ENCODE results near the gene GPR152. TPM values are rescaled to one million over a fixed set of nuclear protein-coding genes. Genes with fewer than 3 reads are reported as not detected.
"Not testable (repeated sequence)": the region's sequence is repeated elsewhere in the genome, so short reads cannot be mapped to it uniquely, and the experiment has no call there.

The GPR152 gene
- polyA plus RNA-seq, 2 donors = not detected

GRCh38 chr11:67489885-67490726 is 37.6 kb upstream of the GPR152 start:
- H3K36me3 ChIP-seq (ENCODE audit: control insufficient read depth in 2 of 2, insufficient read depth in 2 of 2, low read length in 1 of 2) = peaks cover 0 to 52% of the 10 kb centered on the region in 2 donors

DNA sequence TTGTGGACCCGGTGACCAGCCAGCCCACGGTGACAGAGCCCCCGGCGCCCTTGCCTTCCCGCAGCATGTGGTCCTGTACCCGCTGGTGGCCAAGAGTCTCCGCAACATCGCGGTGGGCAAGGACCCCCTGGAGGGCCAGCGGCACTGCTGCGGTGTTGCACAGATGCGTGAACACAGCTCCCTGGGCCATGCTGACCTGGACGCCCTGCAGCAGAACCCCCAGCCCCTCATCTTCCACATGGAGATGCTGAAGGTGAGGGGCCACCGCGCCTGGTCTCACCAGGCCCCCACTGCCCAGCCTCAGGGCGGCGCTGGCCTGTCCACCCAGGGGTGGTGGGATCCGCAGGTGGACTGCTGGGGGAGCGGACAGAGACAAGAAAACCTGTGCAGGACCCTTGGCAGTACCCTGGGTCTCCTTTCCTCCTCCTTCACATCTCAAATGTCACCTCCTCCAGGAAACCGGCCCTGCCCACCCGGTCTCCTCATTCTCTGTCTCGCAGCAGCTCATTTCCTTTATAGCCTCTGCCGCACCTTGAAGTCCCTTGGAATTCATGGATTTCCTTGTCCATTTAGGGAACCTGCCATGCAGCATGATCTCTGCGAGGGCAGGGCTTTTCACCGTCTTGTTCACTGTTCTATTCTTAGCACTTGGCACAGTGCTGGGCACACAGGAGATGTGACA is 36.8 kb upstream of the GPR152 start:
- WGBS, 2 donors = 85 to 86% methylated on average over 25 of the region's 25 CpGs
- H3K9me3 ChIP-seq (ENCODE audit: control insufficient read depth in 2 of 2, insufficient read depth in 1 of 2, low read depth in 1 of 2, low read length in 1 of 2) = no peaks in the 10 kb centered on the region
- peaks cover 0 to 10% of the 10 kb centered on the region in 2 donors for H3K4me1 ChIP-seq (ENCODE audit: control insufficient read depth in 2 of 2, insufficient read depth in 2 of 2, low read length in 1 of 2)
- H3K27me3 ChIP-seq (ENCODE audit: control insufficient read depth in 1 of 2, insufficient read depth in 2 of 2, low read length in 2 of 2) = no peaks in the 10 kb centered on the region
- no peak overlapping the region for H3K27ac ChIP-seq (ENCODE audit: low read depth in 2 of 2, low read length in 1 of 2)
- peaks cover 0 to 48% of the 10 kb centered on the region in 2 donors for H3K36me3 ChIP-seq (ENCODE audit: control insufficient read depth in 2 of 2, insufficient read depth in 2 of 2, low read length in 1 of 2)
- no peak overlapping the region for H3K4me3 ChIP-seq (ENCODE audit: low read depth in 1 of 2, low read length in 2 of 2)

More at GRCh38 chr11:67489885-67490726, 37.6 kb upstream of the GPR152 start:
- no peaks in the 10 kb centered on the region for H3K27me3 ChIP-seq (ENCODE audit: control insufficient read depth in 1 of 2, insufficient read depth in 2 of 2, low read length in 2 of 2)
- WGBS, 2 donors = 78 to 84% methylated on average over 21 to 23 of the region's 23 CpGs
- H3K4me1 ChIP-seq (ENCODE audit: control insufficient read depth in 2 of 2, insufficient read depth in 2 of 2, low read length in 1 of 2) = peaks cover 0 to 4% of the 10 kb centered on the region in 2 donors
- H3K9me3 ChIP-seq (ENCODE audit: control insufficient read depth in 2 of 2, insufficient read depth in 1 of 2, low read depth in 1 of 2, low read length in 1 of 2) = no peaks in the 10 kb centered on the region
- no peak overlapping the region for H3K4me3 ChIP-seq (ENCODE audit: low read depth in 1 of 2, low read length in 2 of 2)
- no peak overlapping the region for H3K27ac ChIP-seq (ENCODE audit: low read depth in 2 of 2, low read length in 1 of 2)

- 83% methylated on average over 18 to 20 of the region's 20 CpGs for WGBS, 2 donors
- Histone ChIP-seq H3K27ac (ENCODE audit: low read depth in 2 of 2, low read length in 1 of 2) (no peak overlapping the region), H3K4me1 (ENCODE audit: control insufficient read depth in 2 of 2, insufficient read depth in 2 of 2, low read length in 1 of 2) (peaks cover 4 to 19% of the 10 kb centered on the region in 2 donors), H3K36me3 (ENCODE audit: control insufficient read depth in 2 of 2, insufficient read depth in 2 of 2, low read length in 1 of 2) (peaks cover 0 to 27% of the 10 kb centered on the region in 2 donors), H3K27me3 (ENCODE audit: control insufficient read depth in 1 of 2, insufficient read depth in 2 of 2, low read length in 2 of 2) (no peaks in the 10 kb centered on the region), H3K9me3 (ENCODE audit: control insufficient read depth in 2 of 2, insufficient read depth in 1 of 2, low read depth in 1 of 2, low read length in 1 of 2) (no peaks in the 10 kb centered on the region), H3K4me3 (ENCODE audit: low read depth in 1 of 2, low read length in 2 of 2) (no peak overlapping the region)
Observed at GRCh38 chr11:67486481-67487195, 34.1 kb upstream of the GPR152 start.

- H3K9me3 ChIP-seq (ENCODE audit: control insufficient read depth in 2 of 2, insufficient read depth in 1 of 2, low read depth in 1 of 2, low read length in 1 of 2); H3K27ac ChIP-seq (ENCODE audit: low read depth in 2 of 2, low read length in 1 of 2); H3K27me3 ChIP-seq (ENCODE audit: control insufficient read depth in 1 of 2, insufficient read depth in 2 of 2, low read length in 2 of 2); H3K4me3 ChIP-seq (ENCODE audit: low read depth in 1 of 2, low read length in 2 of 2): not testable (repeated sequence)
- Histone ChIP-seq H3K4me1 (ENCODE audit: control insufficient read depth in 2 of 2, insufficient read depth in 2 of 2, low read length in 1 of 2) (peaks cover 4 to 19% of the 10 kb centered on the region in 2 donors), H3K36me3 (ENCODE audit: control insufficient read depth in 2 of 2, insufficient read depth in 2 of 2, low read length in 1 of 2) (peaks cover 0 to 19% of the 10 kb centered on the region in 2 donors)
- whole genome bisulfite sequencing, 2 donors = 65 to 75% methylated on average over 7 of the region's 7 CpGs
Observed at GRCh38 chr11:67485873-67486361, 33.4 kb upstream of the GPR152 start.

- Histone ChIP-seq H3K9me3 (ENCODE audit: control insufficient read depth in 2 of 2, insufficient read depth in 1 of 2, low read depth in 1 of 2, low read length in 1 of 2) (no peaks in the 10 kb centered on the region), H3K36me3 (ENCODE audit: control insufficient read depth in 2 of 2, insufficient read depth in 2 of 2, low read length in 1 of 2) (peaks cover 0 to 9% of the 10 kb centered on the region in 2 donors), H3K27me3 (ENCODE audit: control insufficient read depth in 1 of 2, insufficient read depth in 2 of 2, low read length in 2 of 2) (no peaks in the 10 kb centered on the region), H3K4me1 (ENCODE audit: control insufficient read depth in 2 of 2, insufficient read depth in 2 of 2, low read length in 1 of 2) (peaks cover 4 to 19% of the 10 kb centered on the region in 2 donors), H3K27ac (ENCODE audit: low read depth in 2 of 2, low read length in 1 of 2) (peak overlapping the region; percentile 27 to 50), H3K4me3 (ENCODE audit: low read depth in 1 of 2, low read length in 2 of 2) (no peak overlapping the region)
- WGBS, 2 donors = 63 to 72% methylated on average over 11 of the region's 11 CpGs
Observed at GRCh38 chr11:67484847-67485311, 32.4 kb upstream of the GPR152 start.

- 72 to 78% methylated on average over 16 of the region's 16 CpGs for WGBS, 2 donors
- Histone ChIP-seq H3K9me3 (ENCODE audit: control insufficient read depth in 2 of 2, insufficient read depth in 1 of 2, low read depth in 1 of 2, low read length in 1 of 2) (no peaks in the 10 kb centered on the region), H3K36me3 (ENCODE audit: control insufficient read depth in 2 of 2, insufficient read depth in 2 of 2, low read length in 1 of 2) (peaks cover 0 to 1% of the 10 kb centered on the region in 2 donors), H3K27ac (ENCODE audit: low read depth in 2 of 2, low read length in 1 of 2) (peak overlapping the region; percentile 76 to 95), H3K27me3 (ENCODE audit: control insufficient read depth in 1 of 2, insufficient read depth in 2 of 2, low read length in 2 of 2) (no peaks in the 10 kb centered on the region), H3K4me1 (ENCODE audit: control insufficient read depth in 2 of 2, insufficient read depth in 2 of 2, low read length in 1 of 2) (peaks cover 4 to 19% of the 10 kb centered on the region in 2 donors), H3K4me3 (ENCODE audit: low read depth in 1 of 2, low read length in 2 of 2) (peak overlapping the region in 1 of 2 donors; percentile 58)
Observed at GRCh38 chr11:67483831-67484665, 31.5 kb upstream of the GPR152 start.

GRCh38 chr11:67482827-67483798 is 30.6 kb upstream of the GPR152 start, which contains the start of gene AIP:
Gene AIP (plus strand): TSS chr11:67483026. CDS start chr11:67483159, 133 bp downstream.
- H3K4me1 ChIP-seq (ENCODE audit: control insufficient read depth in 2 of 2, insufficient read depth in 2 of 2, low read length in 1 of 2) = peaks cover 4 to 19% of the 10 kb centered on the region in 2 donors
- no peaks in the 10 kb centered on the region for H3K9me3 ChIP-seq (ENCODE audit: control insufficient read depth in 2 of 2, insufficient read depth in 1 of 2, low read depth in 1 of 2, low read length in 1 of 2)
- H3K36me3 ChIP-seq (ENCODE audit: control insufficient read depth in 2 of 2, insufficient read depth in 2 of 2, low read length in 1 of 2) = no peaks in the 10 kb centered on the region
- H3K27ac ChIP-seq (ENCODE audit: low read depth in 2 of 2, low read length in 1 of 2) = peak within 1 kb of the TSS; percentile 76 to 95
- no peaks in the 10 kb centered on the region for H3K27me3 ChIP-seq (ENCODE audit: control insufficient read depth in 1 of 2, insufficient read depth in 2 of 2, low read length in 2 of 2)
- H3K4me3 ChIP-seq (ENCODE audit: low read depth in 1 of 2, low read length in 2 of 2) = peak within 1 kb of the TSS; percentile 58 to 66
- 8 to 10% methylated on average over 60 of the region's 60 CpGs for WGBS, 2 donors

- WGBS, 2 donors = 33 to 34% methylated on average over 19 of the region's 19 CpGs
- no peaks in the 10 kb centered on the region for H3K27me3 ChIP-seq (ENCODE audit: control insufficient read depth in 1 of 2, insufficient read depth in 2 of 2, low read length in 2 of 2)
- peak overlapping the region; percentile 58 to 66 for H3K4me3 ChIP-seq (ENCODE audit: low read depth in 1 of 2, low read length in 2 of 2)
- no peaks in the 10 kb centered on the region for H3K9me3 ChIP-seq (ENCODE audit: control insufficient read depth in 2 of 2, insufficient read depth in 1 of 2, low read depth in 1 of 2, low read length in 1 of 2)
- H3K27ac ChIP-seq (ENCODE audit: low read depth in 2 of 2, low read length in 1 of 2) = peak overlapping the region; percentile 76 to 95
- no peaks in the 10 kb centered on the region for H3K36me3 ChIP-seq (ENCODE audit: control insufficient read depth in 2 of 2, insufficient read depth in 2 of 2, low read length in 1 of 2)
- H3K4me1 ChIP-seq (ENCODE audit: control insufficient read depth in 2 of 2, insufficient read depth in 2 of 2, low read length in 1 of 2) = peaks cover 4 to 19% of the 10 kb centered on the region in 2 donors
Observed at GRCh38 chr11:67482275-67482826, 29.8 kb upstream of the GPR152 start.
